Measurements from ENCODE around the gene FTL.
"Not testable (repeated sequence)": the region's sequence is repeated elsewhere in the genome, so short reads cannot be mapped to it uniquely, and the experiment has no call there.

Gene FTL

GRCh38 chr19:48965040-48965805 is at the start of gene FTL:
TSS of gene FTL (plus strand) at chr19:48965309. CDS start at chr19:48965508, 199 bp downstream.
- peak; percentile 73 for DNase-seq

GRCh38 chr19:48915757-48916156 is 49.4 kb upstream of the FTL start:
- DNase-seq = peak; percentile 71

DNA sequence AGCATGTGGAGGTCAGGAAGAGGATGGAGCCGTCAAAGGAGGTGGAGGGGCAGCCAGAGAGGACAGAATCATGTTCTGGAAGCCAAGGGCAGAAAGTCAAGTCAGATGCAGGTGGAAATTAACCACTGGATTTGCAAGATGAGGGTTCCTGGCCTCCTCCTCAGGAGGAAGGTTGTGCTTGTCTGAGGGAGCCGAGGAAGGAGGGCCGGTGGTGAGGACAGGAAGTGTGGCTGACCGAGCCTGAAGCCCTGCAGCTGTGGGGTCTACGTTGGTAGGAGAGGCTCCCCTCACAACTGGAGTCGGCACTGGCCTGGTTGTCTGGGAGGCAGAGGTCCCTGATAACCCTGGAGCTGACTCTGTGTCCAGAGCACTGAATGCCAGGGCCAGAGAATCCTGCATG is 47.0 kb upstream of the FTL start:
- no peak for DNase-seq

GRCh38 chr19:48918801-48919247 is 46.3 kb upstream of the FTL start:
- no peak for DNase-seq

DNA sequence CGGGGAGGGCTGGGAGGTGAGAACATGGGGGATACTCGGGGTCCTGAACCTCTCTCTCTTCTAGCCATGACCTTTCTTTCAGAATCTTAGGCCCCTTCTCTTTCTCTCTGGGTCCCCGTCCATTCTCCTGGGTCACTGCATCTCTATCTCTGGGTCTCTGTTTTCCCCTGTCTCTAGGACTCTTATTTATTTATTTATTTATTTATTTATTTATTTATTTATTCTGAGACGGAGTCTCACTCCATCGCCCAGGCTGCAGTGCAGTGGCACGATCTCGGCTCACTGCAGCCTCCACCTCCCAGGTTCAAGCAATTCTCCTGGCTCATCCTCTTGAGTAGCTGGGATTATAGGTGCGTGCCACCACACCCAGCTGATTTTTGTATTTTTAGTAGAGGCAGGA is 45.8 kb upstream of the FTL start:
- DNase-seq = not testable (repeated sequence)

DNA sequence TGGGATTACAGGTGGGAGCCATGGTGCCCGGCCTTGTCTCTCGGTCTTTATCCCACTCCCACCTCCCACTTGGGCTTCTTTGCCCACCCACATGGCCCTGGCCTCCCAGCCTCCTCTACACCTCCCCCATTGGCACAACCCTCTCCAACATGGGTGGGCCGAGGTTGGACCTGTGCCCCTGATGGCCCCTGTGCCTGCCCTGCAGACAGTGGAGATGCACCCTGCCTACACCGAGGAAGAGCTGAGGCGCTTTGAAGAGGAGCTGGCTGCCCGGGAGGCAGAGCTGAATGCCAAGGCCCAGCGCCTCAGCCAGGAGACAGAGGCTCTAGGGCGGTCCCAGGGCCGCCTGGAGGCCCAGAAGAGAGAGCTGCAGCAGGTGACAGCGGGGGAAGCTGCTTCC is 44.2 kb upstream of the FTL start:
- DNase-seq = no peak

GRCh38 chr19:48921721-48922500 is 43.2 kb upstream of the FTL start:
- no peak for DNase-seq

DNA sequence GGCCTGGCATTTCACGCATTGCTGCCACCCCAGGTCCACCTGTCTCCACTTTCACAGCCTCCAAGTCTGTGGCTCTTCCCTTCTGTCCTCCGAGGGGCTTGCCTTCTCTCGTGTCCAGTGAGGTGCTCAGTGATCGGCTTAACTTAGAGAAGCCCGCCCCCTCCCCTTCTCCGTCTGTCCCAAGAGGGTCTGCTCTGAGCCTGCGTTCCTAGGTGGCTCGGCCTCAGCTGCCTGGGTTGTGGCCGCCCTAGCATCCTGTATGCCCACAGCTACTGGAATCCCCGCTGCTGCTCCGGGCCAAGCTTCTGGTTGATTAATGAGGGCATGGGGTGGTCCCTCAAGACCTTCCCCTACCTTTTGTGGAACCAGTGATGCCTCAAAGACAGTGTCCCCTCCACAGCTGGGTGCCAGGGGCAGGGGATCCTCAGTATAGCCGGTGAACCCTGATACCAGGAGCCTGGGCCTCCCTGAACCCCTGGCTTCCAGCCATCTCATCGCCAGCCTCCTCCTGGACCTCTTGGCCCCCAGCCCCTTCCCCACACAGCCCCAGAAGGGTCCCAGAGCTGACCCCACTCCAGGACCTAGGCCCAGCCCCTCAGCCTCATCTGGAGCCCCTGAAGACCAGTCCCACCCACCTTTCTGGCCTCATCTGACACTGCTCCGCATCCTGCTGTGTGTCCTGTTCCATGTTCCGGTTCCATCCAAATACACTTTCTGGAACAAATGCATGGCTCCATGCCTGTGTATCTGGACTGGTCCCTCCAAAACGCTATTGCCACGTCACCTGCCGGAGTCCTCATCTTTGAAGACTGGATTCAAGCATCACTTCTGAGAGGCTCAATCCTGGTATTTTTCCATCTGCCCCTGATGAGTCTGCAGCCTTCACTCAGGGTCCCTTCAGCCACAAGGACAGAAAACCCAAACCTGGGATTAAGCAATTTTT is 42.3 kb upstream of the FTL start:
- DNase-seq = no peak

DNA sequence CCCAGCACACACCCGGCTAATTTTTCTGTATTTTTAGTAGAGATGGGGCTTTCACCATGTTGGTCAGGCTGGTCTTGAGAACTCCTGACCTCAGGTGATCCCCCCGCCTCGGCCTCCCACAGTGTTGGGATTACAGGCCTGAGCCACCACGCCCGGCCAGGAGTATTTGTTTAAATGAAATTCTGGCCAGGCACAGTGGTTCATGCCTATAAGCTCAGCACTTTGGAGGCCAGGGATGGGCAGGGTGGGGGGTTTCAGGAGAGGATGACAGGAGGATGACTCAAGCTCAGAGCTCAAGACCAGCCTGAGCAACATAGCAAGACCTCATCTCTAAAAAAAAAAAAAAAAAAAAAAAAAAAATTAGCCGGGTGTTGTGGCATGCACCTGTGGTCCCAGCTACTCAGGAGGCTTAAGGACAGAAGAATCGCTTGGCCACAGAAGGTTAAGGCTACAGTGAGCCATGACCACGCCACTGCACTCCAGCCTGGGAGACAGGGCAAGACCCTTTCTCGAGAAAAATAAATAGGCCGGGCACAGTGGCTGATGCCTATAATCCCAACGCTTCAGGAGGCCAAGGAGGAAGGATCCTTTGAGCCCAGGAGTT is 39.8 kb upstream of the FTL start:
- DNase-seq = no peak

DNA sequence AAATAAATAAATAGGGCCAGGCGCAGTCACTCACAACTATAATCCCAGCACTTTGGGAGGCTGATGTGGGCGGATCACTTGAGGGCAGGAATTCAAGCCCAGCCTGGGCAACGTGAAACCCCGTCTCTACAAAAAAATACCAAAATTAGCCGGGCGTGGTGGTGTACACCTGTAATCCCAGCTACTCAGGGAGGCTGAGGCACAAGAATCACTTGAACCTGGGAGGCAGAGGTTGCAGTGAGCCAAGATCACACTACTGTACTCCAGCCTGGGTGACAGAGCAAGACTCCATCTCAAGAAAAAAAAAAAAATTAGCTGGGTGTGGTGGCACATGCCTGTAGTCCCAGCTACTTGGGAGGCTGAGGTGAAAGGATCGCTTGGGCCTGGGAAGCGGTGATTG is 39.2 kb upstream of the FTL start:
- DNase-seq = not testable (repeated sequence)

- peak; percentile 26 for DNase-seq
Observed at GRCh38 chr19:48926909-48927308, 38.2 kb upstream of the FTL start.

GRCh38 chr19:48927692-48928091 is 37.4 kb upstream of the FTL start:
- not testable (repeated sequence) for DNase-seq

GRCh38 chr19:48928164-48929025 is 36.7 kb upstream of the FTL start:
- DNase-seq = no peak

GRCh38 chr19:48933382-48933932 is 31.7 kb upstream of the FTL start, which contains the start of gene DHDH:
TSS of gene DHDH (plus strand) at chr19:48933699. CDS start at chr19:48933722, 23 bp downstream.
- peak; percentile 62 for DNase-seq

DNA sequence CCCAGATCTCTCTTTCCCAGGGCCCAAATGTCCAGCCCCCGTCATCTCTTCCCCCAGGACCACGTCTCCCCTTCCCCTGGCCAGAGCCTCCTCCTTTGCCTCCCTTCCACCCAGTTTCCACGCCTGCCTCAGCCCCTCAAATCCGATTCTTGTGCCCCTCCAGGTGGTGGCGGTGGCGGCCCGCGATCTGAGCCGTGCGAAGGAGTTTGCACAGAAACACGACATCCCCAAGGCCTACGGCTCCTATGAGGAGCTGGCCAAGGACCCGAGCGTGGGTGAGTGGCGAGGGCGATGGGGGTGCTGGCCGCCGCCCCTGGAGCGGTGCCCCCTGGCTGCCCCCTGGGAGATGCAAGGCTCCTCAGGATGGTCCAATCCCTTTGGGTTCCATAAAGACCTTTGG is 30.3 kb upstream of the FTL start:
- no peak for DNase-seq

DNA sequence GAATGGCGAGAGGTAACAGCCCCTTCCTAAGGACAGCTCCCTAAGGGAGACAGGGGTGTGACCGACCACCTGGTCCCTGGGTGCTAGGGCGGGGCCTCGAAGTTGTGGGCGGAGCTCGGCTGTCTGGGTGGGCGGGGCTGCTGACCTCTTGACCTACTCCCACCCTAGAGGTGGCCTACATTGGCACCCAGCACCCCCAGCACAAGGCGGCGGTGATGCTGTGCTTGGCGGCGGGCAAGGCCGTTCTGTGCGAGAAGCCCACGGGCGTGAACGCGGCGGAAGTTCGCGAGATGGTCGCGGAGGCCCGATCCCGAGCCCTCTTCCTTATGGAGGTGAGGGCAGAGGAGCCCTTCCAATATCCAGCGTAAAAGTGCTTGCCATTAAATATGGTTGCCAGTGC is 29.2 kb upstream of the FTL start:
- no peak for DNase-seq

- no peak for DNase-seq
Observed at GRCh38 chr19:48938256-48938655, 26.9 kb upstream of the FTL start.

GRCh38 chr19:48940902-48941301 is 24.2 kb upstream of the FTL start:
- no peak for DNase-seq

- no peak for DNase-seq
Observed at GRCh38 chr19:48943081-48943480, 22.0 kb upstream of the FTL start.

GRCh38 chr19:48945415-48945814 is 19.7 kb upstream of the FTL start:
- DNase-seq = no peak

DNA sequence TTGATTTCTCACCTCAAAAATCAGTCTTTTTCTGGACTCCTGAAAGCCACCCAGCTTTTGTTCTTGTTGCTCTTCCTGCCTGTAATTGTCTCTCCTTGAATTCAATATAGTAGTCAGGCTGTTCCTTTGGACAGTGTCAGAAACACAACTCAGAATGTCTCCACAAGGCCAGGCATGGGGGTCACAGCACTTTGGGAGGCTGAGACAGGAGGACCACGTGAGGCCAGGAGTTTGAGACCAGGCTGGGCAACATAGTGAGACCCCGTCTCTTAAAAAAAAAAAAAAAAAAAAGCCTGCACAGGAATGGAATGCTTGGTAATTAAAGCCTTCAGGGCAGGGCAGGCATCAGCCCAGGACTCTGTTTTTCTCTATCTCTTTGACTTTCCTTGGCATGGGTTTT is 19.3 kb upstream of the FTL start:
- no peak for DNase-seq
